Measurements from ENCODE around the gene GLIS2.
A peak's percentile ranks its signal among the peaks of the same experiment; 100 is the strongest.
"Not testable (repeated sequence)": the region's sequence is repeated elsewhere in the genome, so short reads cannot be mapped to it uniquely, and the experiment has no call there.

Gene GLIS2

DNA sequence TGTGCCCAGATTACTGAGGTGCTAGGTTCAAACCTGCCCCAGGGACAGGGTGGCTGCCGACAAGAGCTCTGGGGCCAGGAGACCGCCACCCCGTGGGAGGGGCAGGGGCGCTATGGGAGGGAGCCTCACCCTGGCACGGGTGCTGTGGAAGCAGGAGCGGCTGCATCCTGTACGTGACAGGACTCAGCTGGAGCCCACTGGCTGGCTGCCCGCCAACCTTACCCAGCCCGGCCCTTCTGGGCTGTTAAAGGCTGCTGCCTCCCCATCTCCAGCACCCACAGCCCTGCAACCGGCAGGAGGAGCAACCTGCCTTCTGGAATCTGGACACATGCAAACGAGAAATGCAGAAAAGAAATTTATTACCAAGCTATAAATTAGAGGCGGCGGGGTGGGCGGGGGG is 24.0 kb downstream of the GLIS2 start:
- H3K27me3 ChIP-seq: no peaks in the 10 kb centered on the region
- no peak overlapping the region for H3K27ac ChIP-seq
- peaks cover 3 to 8% of the 10 kb centered on the region in 2 experiments for H3K4me1 ChIP-seq (ENCODE audit: control insufficient read depth in 1 of 2, insufficient read depth in 1 of 2, low read depth in 1 of 2, low read length in 1 of 2)
- no peak overlapping the region for H3K4me3 ChIP-seq (ENCODE audit: low read depth in 1 of 2, low read length in 1 of 2)
- peaks cover 42% of the 10 kb centered on the region for H3K36me3 ChIP-seq
- TF ChIP-seq, protein P1, sequence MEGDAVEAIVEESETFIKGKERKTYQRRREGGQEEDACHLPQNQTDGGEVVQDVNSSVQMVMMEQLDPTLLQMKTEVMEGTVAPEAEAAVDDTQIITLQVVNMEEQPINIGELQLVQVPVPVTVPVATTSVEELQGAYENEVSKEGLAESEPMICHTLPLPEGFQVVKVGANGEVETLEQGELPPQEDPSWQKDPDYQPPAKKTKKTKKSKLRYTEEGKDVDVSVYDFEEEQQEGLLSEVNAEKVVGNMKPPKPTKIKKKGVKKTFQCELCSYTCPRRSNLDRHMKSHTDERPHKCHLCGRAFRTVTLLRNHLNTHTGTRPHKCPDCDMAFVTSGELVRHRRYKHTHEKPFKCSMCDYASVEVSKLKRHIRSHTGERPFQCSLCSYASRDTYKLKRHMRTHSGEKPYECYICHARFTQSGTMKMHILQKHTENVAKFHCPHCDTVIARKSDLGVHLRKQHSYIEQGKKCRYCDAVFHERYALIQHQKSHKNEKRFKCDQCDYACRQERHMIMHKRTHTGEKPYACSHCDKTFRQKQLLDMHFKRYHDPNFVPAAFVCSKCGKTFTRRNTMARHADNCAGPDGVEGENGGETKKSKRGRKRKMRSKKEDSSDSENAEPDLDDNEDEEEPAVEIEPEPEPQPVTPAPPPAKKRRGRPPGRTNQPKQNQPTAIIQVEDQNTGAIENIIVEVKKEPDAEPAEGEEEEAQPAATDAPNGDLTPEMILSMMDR (IDR thresholded peaks at IDR 0.05): no peak
- no peaks in the 10 kb centered on the region for H3K9me3 ChIP-seq

DNA sequence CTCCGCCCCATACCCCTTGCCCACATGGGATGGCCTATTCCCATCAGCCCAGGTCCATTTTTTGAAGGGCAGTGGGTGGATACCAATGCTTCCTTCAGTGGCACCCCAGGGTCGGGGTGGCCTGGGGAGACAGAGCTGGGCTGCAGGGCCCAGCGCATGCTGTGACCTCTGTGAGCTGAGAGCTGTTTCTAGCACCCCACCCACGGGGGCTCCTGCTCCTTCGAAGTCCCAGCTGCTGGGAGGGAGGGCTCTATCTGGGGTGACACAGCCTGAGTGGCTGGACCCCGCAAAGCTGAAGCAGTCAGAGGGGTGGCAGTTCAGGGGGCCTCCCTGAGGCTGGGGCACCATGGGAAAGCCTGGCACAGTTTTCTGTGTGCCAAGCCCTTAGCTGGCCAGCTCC is 24.6 kb downstream of the GLIS2 start:
- H3K27ac ChIP-seq: no peak overlapping the region
- H3K9me3 ChIP-seq: no peaks in the 10 kb centered on the region
- H3K4me1 ChIP-seq (ENCODE audit: control insufficient read depth in 1 of 2, insufficient read depth in 1 of 2, low read depth in 1 of 2, low read length in 1 of 2): peaks cover 8 to 14% of the 10 kb centered on the region in 2 experiments
- peaks cover 42% of the 10 kb centered on the region for H3K36me3 ChIP-seq
- TF ChIP-seq, protein P1 (IDR thresholded peaks at IDR 0.05): no peak
- no peak overlapping the region for H3K4me3 ChIP-seq (ENCODE audit: low read depth in 1 of 2, low read length in 1 of 2)
- H3K27me3 ChIP-seq: no peaks in the 10 kb centered on the region

DNA sequence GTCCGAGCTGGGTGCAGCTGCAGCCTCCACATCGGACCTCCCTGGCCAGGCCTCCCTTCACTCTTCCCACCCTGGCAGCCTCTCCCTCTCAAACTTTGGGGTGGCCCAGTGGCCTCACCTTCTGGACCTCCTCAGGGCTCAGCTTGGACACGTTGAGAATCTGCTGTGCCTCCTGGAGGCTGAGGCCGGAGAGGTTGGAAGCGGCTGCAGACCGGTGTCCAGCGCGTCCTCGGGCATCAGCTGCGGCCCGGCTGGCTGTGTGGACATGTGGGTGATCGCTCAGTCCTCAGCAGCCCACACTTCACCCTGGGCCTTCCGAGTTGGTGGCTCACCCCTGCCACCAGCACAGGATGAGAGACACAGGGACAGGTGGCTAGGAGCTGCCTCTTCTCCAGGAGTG is 25.4 kb downstream of the GLIS2 start:
- Histone ChIP-seq H3K4me3 (ENCODE audit: low read depth in 1 of 2, low read length in 1 of 2) (no peak overlapping the region), H3K9me3 (no peaks in the 10 kb centered on the region), H3K27me3 (no peaks in the 10 kb centered on the region), H3K36me3 (peaks cover 42% of the 10 kb centered on the region), H3K4me1 (ENCODE audit: control insufficient read depth in 1 of 2, insufficient read depth in 1 of 2, low read depth in 1 of 2, low read length in 1 of 2) (peaks cover 16 to 22% of the 10 kb centered on the region in 2 experiments), H3K27ac (no peak overlapping the region)
- TF ChIP-seq, protein P1 (IDR thresholded peaks at IDR 0.05): no peak

GRCh38 chr16:4342866-4343744 is 27.2 kb downstream of the GLIS2 start:
- Histone ChIP-seq H3K4me1 (ENCODE audit: control insufficient read depth in 1 of 2, insufficient read depth in 1 of 2, low read depth in 1 of 2, low read length in 1 of 2) (peaks cover 35 to 40% of the 10 kb centered on the region in 2 experiments), H3K27ac (no peak overlapping the region), H3K9me3 (no peaks in the 10 kb centered on the region), H3K36me3 (peaks cover 39% of the 10 kb centered on the region), H3K27me3 (no peaks in the 10 kb centered on the region), H3K4me3 (ENCODE audit: low read depth in 1 of 2, low read length in 1 of 2) (no peak overlapping the region)
- TF ChIP-seq, protein P1 (IDR thresholded peaks at IDR 0.05): no peak

DNA sequence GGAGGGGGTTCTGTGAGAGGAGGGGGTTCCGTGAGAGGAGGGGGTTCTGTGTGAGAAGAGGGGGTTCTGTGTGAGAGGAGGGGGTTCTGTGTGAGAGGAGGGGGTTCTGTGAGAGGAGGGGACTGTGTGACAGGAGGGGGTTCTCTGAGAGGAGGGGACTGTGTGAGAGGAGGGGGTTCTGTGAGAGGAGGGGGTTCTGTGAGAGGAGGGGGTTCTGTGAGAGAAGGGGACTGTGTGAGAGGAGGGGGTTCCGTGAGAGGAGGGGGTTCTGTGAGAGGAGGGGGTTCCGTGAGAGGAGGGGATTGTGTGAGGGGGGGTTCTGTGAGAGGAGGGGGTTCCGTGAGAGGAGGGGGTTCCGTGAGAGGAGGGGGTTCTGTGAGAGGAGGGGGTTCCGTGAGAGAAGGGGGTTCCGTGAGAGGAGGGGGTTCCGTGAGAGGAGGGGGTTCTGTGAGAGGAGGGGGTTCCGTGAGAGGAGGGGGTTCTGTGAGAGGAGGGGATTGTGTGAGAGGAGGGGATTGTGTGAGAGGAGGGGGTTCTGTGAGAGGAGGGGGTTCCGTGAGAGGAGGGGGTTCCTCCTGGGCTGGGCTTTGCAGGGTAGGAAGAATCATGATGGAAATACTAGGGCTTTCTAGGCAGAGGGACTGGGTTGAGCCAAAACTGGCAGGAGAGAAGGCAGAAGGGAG is 28.6 kb downstream of the GLIS2 start:
- peaks cover 26% of the 10 kb centered on the region for H3K36me3 ChIP-seq
- not testable (repeated sequence) for H3K27me3 ChIP-seq, H3K9me3 ChIP-seq
- peak overlapping the region; percentile 98 for H3K27ac ChIP-seq
- peak overlapping the region; percentile 63 to 65 for H3K4me3 ChIP-seq (ENCODE audit: low read depth in 1 of 2, low read length in 1 of 2)
- H3K4me1 ChIP-seq (ENCODE audit: control insufficient read depth in 1 of 2, insufficient read depth in 1 of 2, low read depth in 1 of 2, low read length in 1 of 2): peaks cover 47 to 49% of the 10 kb centered on the region in 2 experiments

Measured in neutrophil (primary cell).